Measurements from ENCODE around the gene PRELP.
"Not testable (repeated sequence)": the region's sequence is repeated elsewhere in the genome, so short reads cannot be mapped to it uniquely, and the experiment has no call there.

Gene PRELP

GRCh38 chr1:203443296-203443695, 32.3 kb upstream of the PRELP start:
- TF ChIP-seq, protein P1, sequence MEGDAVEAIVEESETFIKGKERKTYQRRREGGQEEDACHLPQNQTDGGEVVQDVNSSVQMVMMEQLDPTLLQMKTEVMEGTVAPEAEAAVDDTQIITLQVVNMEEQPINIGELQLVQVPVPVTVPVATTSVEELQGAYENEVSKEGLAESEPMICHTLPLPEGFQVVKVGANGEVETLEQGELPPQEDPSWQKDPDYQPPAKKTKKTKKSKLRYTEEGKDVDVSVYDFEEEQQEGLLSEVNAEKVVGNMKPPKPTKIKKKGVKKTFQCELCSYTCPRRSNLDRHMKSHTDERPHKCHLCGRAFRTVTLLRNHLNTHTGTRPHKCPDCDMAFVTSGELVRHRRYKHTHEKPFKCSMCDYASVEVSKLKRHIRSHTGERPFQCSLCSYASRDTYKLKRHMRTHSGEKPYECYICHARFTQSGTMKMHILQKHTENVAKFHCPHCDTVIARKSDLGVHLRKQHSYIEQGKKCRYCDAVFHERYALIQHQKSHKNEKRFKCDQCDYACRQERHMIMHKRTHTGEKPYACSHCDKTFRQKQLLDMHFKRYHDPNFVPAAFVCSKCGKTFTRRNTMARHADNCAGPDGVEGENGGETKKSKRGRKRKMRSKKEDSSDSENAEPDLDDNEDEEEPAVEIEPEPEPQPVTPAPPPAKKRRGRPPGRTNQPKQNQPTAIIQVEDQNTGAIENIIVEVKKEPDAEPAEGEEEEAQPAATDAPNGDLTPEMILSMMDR (IDR thresholded peaks at IDR 0.05; ENCODE audit: extremely low read depth, insufficient read depth, missing control alignments), result no peak
- DNase-seq (ENCODE audit: low spot score), result no peak
- in situ Hi-C loops (cut with MboI; ENCODE audit: low pct_unique_long_range_greater_than_20kb, low sequenced_read_pairs, unreplicated experiment), result no loop called here

- no peak for DNase-seq (ENCODE audit: low spot score)
- TF ChIP-seq, protein P1 (IDR thresholded peaks at IDR 0.05; ENCODE audit: extremely low read depth, insufficient read depth, missing control alignments), result no peak
- in situ Hi-C loops (cut with MboI; ENCODE audit: low pct_unique_long_range_greater_than_20kb, low sequenced_read_pairs, unreplicated experiment), result no loop called here
Observed at GRCh38 chr1:203444171-203444576, 31.4 kb upstream of the PRELP start.

DNA sequence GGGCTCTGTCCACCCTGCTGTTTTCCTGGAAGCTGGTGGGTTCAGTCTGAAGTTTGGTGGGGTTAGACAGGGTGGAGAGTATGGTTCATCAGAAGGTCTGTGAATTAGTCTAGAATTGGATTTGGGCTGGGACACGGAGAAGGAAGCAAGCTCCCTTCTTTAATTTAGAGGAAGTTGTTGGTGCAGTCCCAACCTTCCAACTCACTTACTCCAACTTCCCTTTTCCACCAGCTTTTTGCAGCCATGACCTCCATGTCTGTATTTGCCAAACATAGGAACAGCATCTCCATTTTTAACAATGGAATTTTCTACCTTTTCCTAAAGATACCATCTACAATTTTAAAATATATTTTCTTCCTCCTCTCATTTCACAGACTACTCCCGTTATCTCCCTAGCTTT, 28.5 kb upstream of the PRELP start:
- in situ Hi-C loops (cut with MboI; ENCODE audit: low pct_unique_long_range_greater_than_20kb, low sequenced_read_pairs, unreplicated experiment), result no loop called here
- no peak for DNase-seq (ENCODE audit: low spot score)
- TF ChIP-seq, protein P1 (IDR thresholded peaks at IDR 0.05; ENCODE audit: extremely low read depth, insufficient read depth, missing control alignments), result no peak

GRCh38 chr1:203447598-203447997, 28.0 kb upstream of the PRELP start:
- in situ Hi-C loops (cut with MboI; ENCODE audit: low pct_unique_long_range_greater_than_20kb, low sequenced_read_pairs, unreplicated experiment); DNase-seq (ENCODE audit: low spot score): not testable (repeated sequence)

- in situ Hi-C loops (cut with MboI; ENCODE audit: low pct_unique_long_range_greater_than_20kb, low sequenced_read_pairs, unreplicated experiment), result no loop called here
- TF ChIP-seq, protein P1 (IDR thresholded peaks at IDR 0.05; ENCODE audit: extremely low read depth, insufficient read depth, missing control alignments), result no peak
- no peak for DNase-seq (ENCODE audit: low spot score)
Observed at GRCh38 chr1:203448521-203449061, 27.0 kb upstream of the PRELP start.

DNA sequence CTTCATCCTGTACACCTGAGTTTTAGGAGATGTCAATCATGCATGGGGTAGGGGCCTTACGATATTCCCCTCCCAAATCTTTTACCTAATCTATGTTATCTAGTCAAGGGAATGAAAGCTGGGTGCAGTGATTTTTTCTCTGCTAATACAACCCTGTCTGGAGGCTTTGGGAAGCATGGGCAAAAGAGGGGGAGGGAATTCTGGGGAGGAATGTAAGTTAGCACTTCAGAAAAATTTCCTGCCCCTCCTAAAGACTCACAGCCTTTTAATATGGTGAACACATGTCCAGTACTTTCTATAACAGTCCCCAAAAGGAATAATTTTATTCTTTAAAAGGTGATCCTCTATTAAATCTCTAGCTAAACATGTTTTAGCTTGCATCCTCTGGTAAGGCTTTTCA, 25.6 kb upstream of the PRELP start:
- TF ChIP-seq, protein P1 (IDR thresholded peaks at IDR 0.05; ENCODE audit: extremely low read depth, insufficient read depth, missing control alignments), result no peak
- DNase-seq (ENCODE audit: low spot score), result no peak
- in situ Hi-C loops (cut with MboI; ENCODE audit: low pct_unique_long_range_greater_than_20kb, low sequenced_read_pairs, unreplicated experiment), result no loop called here

GRCh38 chr1:203450479-203451149, 25.0 kb upstream of the PRELP start:
- no peak for DNase-seq (ENCODE audit: low spot score)
- TF ChIP-seq, protein P1 (IDR thresholded peaks at IDR 0.05; ENCODE audit: extremely low read depth, insufficient read depth, missing control alignments), result no peak
- in situ Hi-C loops (cut with MboI; ENCODE audit: low pct_unique_long_range_greater_than_20kb, low sequenced_read_pairs, unreplicated experiment), result no loop called here
